ENCODE results near the gene TREH.

TREH gene

GRCh38 chr11:118640332-118641154 lies 38.9 kb downstream of the TREH start:
- DNase-seq (ENCODE audit: low spot score) = no peak
- TF ChIP-seq CTCF (IDR thresholded peaks at IDR 0.05; ENCODE audit: borderline replicate concordance, control extremely low read depth, extremely low read depth, insufficient read depth, missing control alignments) = no peak
- in situ Hi-C loops (cut with MboI; ENCODE audit: low sequenced_read_pairs, unreplicated experiment) = no loop called here

- no peak for TF ChIP-seq CTCF (IDR thresholded peaks at IDR 0.05; ENCODE audit: borderline replicate concordance, control extremely low read depth, extremely low read depth, insufficient read depth, missing control alignments)
- in situ Hi-C loops (cut with MboI; ENCODE audit: low sequenced_read_pairs, unreplicated experiment) = no loop called here
- DNase-seq (ENCODE audit: low spot score) = no peak
These were observed 39.6 kb downstream of the TREH start for GRCh38 chr11:118639899-118640298.

- no peak for TF ChIP-seq CTCF (IDR thresholded peaks at IDR 0.05; ENCODE audit: borderline replicate concordance, control extremely low read depth, extremely low read depth, insufficient read depth, missing control alignments)
- in situ Hi-C loops (cut with MboI; ENCODE audit: low sequenced_read_pairs, unreplicated experiment) = no loop called here
- no peak for DNase-seq (ENCODE audit: low spot score)
These were observed 40.7 kb downstream of the TREH start for GRCh38 chr11:118638726-118639125.

GRCh38 chr11:118636569-118637290 lies 42.7 kb downstream of the TREH start:
- in situ Hi-C loops (cut with MboI; ENCODE audit: low sequenced_read_pairs, unreplicated experiment) = no loop called here
- no peak for DNase-seq (ENCODE audit: low spot score)
- no peak for TF ChIP-seq CTCF (IDR thresholded peaks at IDR 0.05; ENCODE audit: borderline replicate concordance, control extremely low read depth, extremely low read depth, insufficient read depth, missing control alignments)

- no peak for TF ChIP-seq CTCF (IDR thresholded peaks at IDR 0.05; ENCODE audit: borderline replicate concordance, control extremely low read depth, extremely low read depth, insufficient read depth, missing control alignments)
- in situ Hi-C loops (cut with MboI; ENCODE audit: low sequenced_read_pairs, unreplicated experiment) = no loop called here
- DNase-seq (ENCODE audit: low spot score) = no peak
These were observed 43.8 kb downstream of the TREH start for GRCh38 chr11:118635642-118636041.

GRCh38 chr11:118635237-118635591 lies 44.2 kb downstream of the TREH start:
- DNase-seq (ENCODE audit: low spot score) = no peak
- in situ Hi-C loops (cut with MboI; ENCODE audit: low sequenced_read_pairs, unreplicated experiment) = no loop called here

More at GRCh38 chr11:118635237-118635591, 44.2 kb downstream of the TREH start:
- TF ChIP-seq CTCF (IDR thresholded peaks at IDR 0.05; ENCODE audit: borderline replicate concordance, control extremely low read depth, extremely low read depth, insufficient read depth, missing control alignments) = no peak
